GM12872 (cell line): ENCODE results near the gene IGFN1.

Experiments
- TF ChIP-seq, protein P1 (sequence below): IDR thresholded peaks from 3 replicates; pipeline ENCODE4 v1.5.1; 2011; ENCODE audit warnings: low read depth, mild to moderate bottlenecking, low read length, moderate library complexity; ENCODE audit not compliant: insufficient read depth

IGFN1 gene

DNA sequence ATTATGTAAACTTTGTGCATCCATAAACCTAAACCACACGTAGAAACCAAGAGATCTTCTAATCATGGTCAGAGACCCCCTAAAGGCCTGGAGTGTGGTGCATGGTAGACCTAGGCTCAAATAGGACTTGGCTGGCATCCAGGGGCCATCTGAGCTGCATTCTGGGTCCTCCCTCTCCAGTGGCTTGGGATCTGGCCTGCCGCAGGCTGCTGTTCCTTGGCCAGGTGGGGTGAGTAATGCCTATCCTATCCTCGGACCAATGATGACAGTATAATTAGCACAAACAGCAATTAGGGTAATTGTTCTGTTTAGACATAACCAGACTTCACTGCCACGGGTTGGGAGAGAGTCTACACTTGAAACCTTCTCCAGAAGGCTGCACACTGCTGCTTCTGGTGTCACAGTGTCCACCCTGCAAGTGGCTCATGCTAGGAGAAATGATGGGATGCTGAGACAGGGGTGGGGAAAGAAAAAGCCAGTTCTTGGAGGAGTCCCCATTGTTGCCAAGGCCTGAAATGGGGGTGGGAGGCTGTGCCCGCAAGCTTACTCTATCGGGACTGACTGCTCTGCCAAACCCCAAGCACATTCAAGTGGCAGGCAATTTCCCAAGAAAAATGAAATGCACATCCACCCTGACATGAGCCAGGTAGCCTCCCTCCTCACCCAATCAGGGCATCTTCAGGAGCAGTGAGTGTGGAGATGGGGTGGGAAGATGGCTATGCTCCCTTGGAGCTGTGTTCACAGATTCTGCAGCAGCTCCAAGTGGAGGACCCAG is 80.2 kb downstream of the IGFN1 start:
- TF ChIP-seq, protein P1, sequence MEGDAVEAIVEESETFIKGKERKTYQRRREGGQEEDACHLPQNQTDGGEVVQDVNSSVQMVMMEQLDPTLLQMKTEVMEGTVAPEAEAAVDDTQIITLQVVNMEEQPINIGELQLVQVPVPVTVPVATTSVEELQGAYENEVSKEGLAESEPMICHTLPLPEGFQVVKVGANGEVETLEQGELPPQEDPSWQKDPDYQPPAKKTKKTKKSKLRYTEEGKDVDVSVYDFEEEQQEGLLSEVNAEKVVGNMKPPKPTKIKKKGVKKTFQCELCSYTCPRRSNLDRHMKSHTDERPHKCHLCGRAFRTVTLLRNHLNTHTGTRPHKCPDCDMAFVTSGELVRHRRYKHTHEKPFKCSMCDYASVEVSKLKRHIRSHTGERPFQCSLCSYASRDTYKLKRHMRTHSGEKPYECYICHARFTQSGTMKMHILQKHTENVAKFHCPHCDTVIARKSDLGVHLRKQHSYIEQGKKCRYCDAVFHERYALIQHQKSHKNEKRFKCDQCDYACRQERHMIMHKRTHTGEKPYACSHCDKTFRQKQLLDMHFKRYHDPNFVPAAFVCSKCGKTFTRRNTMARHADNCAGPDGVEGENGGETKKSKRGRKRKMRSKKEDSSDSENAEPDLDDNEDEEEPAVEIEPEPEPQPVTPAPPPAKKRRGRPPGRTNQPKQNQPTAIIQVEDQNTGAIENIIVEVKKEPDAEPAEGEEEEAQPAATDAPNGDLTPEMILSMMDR: no peak

DNA sequence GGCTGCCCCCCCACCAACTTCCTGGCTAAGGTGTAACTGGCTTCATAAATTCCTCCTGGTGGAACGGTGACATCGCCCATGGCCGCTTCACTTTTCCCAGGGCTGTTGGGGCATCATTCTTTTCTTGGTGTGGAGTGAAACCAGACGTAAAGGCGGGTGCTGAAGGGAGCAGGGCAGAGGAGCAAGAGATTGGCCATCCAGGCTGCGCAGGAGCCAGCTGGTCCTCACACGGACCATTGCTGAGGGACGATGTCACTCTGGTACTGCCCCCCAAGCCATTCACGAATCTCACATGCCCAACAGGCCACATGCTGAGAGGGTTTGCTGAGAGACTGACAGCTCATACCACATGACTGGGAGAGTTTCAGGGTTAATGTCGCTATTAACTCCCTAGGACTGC is 82.2 kb downstream of the IGFN1 start:
- TF ChIP-seq, protein P1: no peak

DNA sequence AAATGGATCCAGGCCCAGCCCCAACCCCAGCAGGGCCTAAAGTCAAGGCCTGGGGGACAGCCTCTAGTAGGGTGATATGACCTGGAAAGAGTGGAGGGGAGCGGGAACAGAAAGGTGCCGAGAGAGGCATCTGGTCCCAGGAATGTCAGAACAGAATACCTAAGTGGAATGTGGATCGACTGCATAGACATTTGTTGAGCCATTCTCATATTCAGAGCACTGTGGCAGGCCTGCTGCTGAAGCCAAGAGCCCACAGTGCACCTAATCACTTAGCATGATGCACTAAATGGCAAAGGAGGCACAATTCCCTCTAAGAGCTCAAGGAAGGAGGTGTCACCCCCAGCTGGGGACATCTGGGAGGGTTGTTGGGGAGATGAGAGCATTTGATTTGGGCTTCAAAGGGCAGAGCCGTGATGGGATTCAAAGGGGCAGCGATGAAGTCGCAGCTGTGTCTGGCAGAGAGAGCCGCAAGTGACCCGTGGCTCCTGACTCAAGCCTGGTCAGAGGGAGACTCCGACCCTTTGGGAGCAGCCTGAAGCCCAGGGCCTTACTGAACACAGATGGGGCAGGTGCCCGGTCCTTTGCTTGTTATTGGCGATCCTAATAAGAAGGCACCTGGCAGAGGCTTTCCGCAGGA is 84.1 kb downstream of the IGFN1 start:
- TF ChIP-seq, protein P1: no peak

DNA sequence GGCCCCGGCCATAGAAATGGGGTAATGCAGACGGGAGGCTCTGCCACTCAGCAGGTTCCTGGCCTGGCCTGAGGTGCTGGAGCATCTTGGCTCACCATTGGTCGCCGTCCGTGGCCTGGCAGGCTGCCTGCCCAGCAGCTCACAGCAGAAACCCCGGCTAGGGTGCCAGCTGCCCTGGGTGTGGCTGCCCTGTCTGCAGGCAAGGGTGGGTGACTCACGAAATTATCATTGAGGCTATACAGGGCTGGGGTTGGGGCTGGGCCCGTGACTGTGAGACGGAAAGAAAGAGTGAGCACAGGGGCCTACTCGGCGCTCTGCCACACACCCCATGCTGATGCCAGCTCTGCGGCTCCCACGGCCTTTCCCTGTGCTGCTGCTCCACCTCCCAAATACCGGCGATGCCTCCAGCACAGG is 84.6 kb downstream of the IGFN1 start:
- TF ChIP-seq, protein P1: no peak

DNA sequence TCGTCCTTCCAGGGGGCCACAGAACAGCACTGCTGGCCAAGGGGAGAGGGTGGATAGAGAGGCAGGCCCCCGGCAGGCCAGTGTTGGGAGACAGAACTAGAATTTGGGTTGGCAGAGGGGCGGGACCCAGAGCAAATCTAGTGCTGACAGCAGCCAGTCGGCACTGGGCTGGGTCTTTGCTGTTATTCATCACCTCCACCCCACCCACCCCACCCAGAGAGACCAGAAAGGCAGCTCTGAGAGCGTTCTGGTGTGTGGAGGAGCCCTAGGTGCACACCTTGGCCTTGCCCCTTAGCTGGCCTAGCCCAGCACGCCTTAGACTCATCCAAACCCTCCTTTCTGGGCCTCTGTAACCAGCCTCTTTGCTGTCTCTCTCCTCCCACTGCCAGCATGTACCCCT is 86.3 kb downstream of the IGFN1 start:
- TF ChIP-seq, protein P1: no peak

DNA sequence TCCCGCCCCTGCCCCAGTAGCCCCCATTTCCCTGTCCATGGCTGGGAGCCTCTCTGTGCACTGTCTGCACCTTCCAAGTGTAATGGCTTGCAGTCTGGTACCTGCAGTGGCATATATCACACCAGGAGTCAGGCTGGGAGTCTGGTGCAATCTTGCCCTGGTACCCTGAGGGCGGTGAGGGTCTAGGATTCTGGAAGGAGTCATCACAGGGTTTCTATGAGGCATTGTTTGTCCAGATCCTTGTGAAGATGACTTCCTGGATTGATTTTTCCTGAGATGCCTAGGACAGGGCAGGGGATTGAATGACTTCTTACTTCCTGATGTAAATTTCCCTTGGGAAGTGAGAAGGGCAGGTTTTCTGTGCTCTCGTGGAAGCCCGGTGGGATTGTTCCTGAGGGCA is 86.8 kb downstream of the IGFN1 start:
- TF ChIP-seq, protein P1: no peak
